GM23338 (cell line): Measurements from ENCODE around the gene SCNN1A. TPM values are rescaled to one million over a fixed set of nuclear protein-coding genes. Genes with fewer than 3 reads are reported as not detected.

Source experiments
- ATAC-seq: fragments of 200-7000 bp; cut with Tn5 transposase; 3 replicates; pipeline ENCODE4 v1.9.1; 2020
- DNase-seq: peaks from one replicate; pipeline ENCODE4 v3.0.0-alpha.2; 2015; ENCODE audit warnings: low spot score
- H2AFZ ChIP-seq: fragments of 200-600 bp; sonication (generic); 2 replicates; pipeline ENCODE4 v1.8.0; 2016; ENCODE audit warnings: antibody characterized with exemption, mild to moderate bottlenecking, moderate library complexity
- H3F3A ChIP-seq: fragments of 200-600 bp; sonication (generic); replicated peaks from 2 replicates; pipeline ENCODE4 v1.8.0; 2017; ENCODE audit warnings: antibody characterized with exemption, mixed run types, low read depth
- H3K27ac ChIP-seq: fragments of 200-600 bp; sonication (generic); 2 replicates; pipeline ENCODE4 v1.6.1; 2016; ENCODE audit warnings: low read depth
- H3K27me3 ChIP-seq: fragments of 200-600 bp; sonication (generic); 2 replicates; pipeline ENCODE4 v1.8.0; 2016; ENCODE audit warnings: mild to moderate bottlenecking, mixed run types, moderate library complexity; ENCODE audit not compliant: insufficient read depth
- H3K36me3 ChIP-seq: fragments of 200-600 bp; sonication (generic); 2 replicates; pipeline ENCODE4 v1.8.0; 2016; ENCODE audit warnings: mild to moderate bottlenecking; ENCODE audit not compliant: insufficient read depth
- H3K4me1 ChIP-seq: fragments of 200-600 bp; sonication (generic); 2 replicates; pipeline ENCODE4 v1.8.0; 2016; ENCODE audit warnings: mild to moderate bottlenecking, moderate library complexity; ENCODE audit not compliant: insufficient read depth
- H3K4me2 ChIP-seq: fragments of 200-600 bp; sonication (generic); 2 replicates; pipeline ENCODE4 v1.7.1; 2017; ENCODE audit warnings: mixed run types
- H3K4me3 ChIP-seq: fragments of 200-600 bp; sonication (generic); 2 replicates; pipeline ENCODE4 v1.6.1; 2016; ENCODE audit warnings: mixed run types
- H3K79me2 ChIP-seq: fragments of 200-600 bp; sonication (generic); replicated peaks from 2 replicates; pipeline ENCODE4 v1.8.0; 2017; ENCODE audit warnings: mild to moderate bottlenecking; ENCODE audit not compliant: insufficient read depth
- H3K9me2 ChIP-seq: fragments of 200-600 bp; sonication (generic); 2 replicates; pipeline ENCODE4 v1.8.0; 2017; ENCODE audit not compliant: insufficient read depth
- H4K20me1 ChIP-seq: fragments of 200-600 bp; sonication (generic); replicated peaks from 2 replicates; pipeline ENCODE4 v1.8.0; 2017; ENCODE audit warnings: mild to moderate bottlenecking; ENCODE audit not compliant: insufficient read depth
- H3K27ac Mint-ChIP-seq: 2 replicates; pipeline ENCODE4 v1.8.0; 2020; ENCODE audit warnings: inconsistent platforms, mild to moderate bottlenecking, moderate library complexity, mixed read lengths
- H3K27me3 Mint-ChIP-seq: 3 replicates; pipeline ENCODE4 v1.8.0; 2022; ENCODE audit warnings: low read depth, mild to moderate bottlenecking, moderate library complexity, mixed read lengths, inconsistent platforms; ENCODE audit not compliant: insufficient read depth, poor library complexity
- H3K36me3 Mint-ChIP-seq: 3 replicates; pipeline ENCODE4 v1.8.0; 2021; ENCODE audit warnings: low read depth, mild to moderate bottlenecking, inconsistent platforms, moderate library complexity, mixed read lengths
- H3K4me1 Mint-ChIP-seq: 3 replicates; pipeline ENCODE4 v1.8.0; 2020; ENCODE audit warnings: mild to moderate bottlenecking, inconsistent platforms, mixed read lengths
- H3K4me3 Mint-ChIP-seq: 3 replicates; pipeline ENCODE4 v1.8.0; 2021; ENCODE audit warnings: moderate library complexity, mild to moderate bottlenecking, inconsistent platforms, mixed read lengths
- H3K9me3 Mint-ChIP-seq: 3 replicates; pipeline ENCODE4 v1.8.0; 2020; ENCODE audit warnings: moderate library complexity, mild to moderate bottlenecking, inconsistent platforms, mixed read lengths
- EZH2phosphoT487 ChIP-seq: fragments of 200-600 bp; sonication (generic); IDR thresholded peaks from one replicate; pipeline ENCODE4 v1.8.1; 2018; ENCODE audit warnings: antibody characterized with exemption; ENCODE audit not compliant: unreplicated experiment
- JUNB ChIP-seq: IDR thresholded peaks from one replicate; pipeline ENCODE4 v1.6.1; 2016; ENCODE audit warnings: antibody characterized with exemption; ENCODE audit not compliant: unreplicated experiment
- ZNF114 ChIP-seq: fragments of 250-450 bp; sonication (Bioruptor Pico); IDR thresholded peaks from 2 replicates; pipeline ENCODE4 v1.5.0; 2020; ENCODE audit warnings: mild to moderate bottlenecking, moderate library complexity
- polyA plus RNA-seq: library from polyadenylated mRNA; unstranded; fragments of >200 nt; fragmentation: Nextera tagmentation; extraction: Ambion mirVana; gene quantifications from 2 replicates; pipeline ENCODE4 v1.2.1, GENCODE V29; 2016
- total RNA-seq: library from RNA; depleted of rRNA; stranded (reverse); fragments of >200 nt; shearing (Covaris generic); gene quantifications from 2 replicates; pipeline ENCODE4 v1.2.3, GENCODE V29; 2014
- TF ChIP-seq, protein P1 (sequence below): fragments of 250-450 bp; sonication (Bioruptor Pico); IDR thresholded peaks from 2 replicates; pipeline ENCODE4 v1.5.0; 2020; ENCODE audit warnings: mild to moderate bottlenecking, moderate library complexity
- TF ChIP-seq, protein P2 (sequence below): IDR thresholded peaks from one replicate; pipeline ENCODE4 v1.6.1; 2018; ENCODE audit warnings: antibody characterized with exemption; ENCODE audit not compliant: unreplicated experiment

The SCNN1A gene
- total and polyA plus RNA-seq, 2 experiments from 2014 or later = 37.1 to 125 TPM

DNA sequence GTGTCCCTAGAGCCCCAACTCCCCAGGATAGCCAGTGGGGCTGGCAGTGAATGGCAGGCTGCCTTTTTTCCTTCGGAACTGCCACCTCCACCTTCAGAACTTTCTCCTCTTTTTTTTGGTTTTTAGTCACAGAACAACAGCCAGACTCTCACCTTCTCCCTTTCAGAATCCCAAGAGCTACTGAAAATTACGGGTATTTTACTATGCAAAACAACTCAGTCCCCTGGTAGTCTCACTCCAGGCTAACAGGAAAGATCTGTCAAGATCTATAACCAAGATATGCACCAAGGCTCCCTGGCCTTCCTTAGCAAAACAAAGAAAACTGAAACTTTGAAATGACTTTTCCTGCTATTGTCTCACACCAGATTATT, 52.4 kb downstream of the SCNN1A start:
- peaks cover 39% of the 10 kb centered on the region for H3K4me1 ChIP-seq
- DNase-seq (no peak), ATAC-seq (peak; percentile 16)
- peak overlapping the region; percentile 68 for H3K4me2 ChIP-seq
- H3K4me3 ChIP-seq = peak overlapping the region; percentile 22; the same call in 1 of the 2 replicates
- H3K79me2 ChIP-seq = no peaks in the 10 kb centered on the region; the same call in 1 of the 2 replicates
- Mint-ChIP-seq H3K4me1 (peaks cover 63% of the 10 kb centered on the region), H3K27me3 (peaks cover 38% of the 10 kb centered on the region), H3K9me3 (no peaks in the 10 kb centered on the region; the same call in 2 of the 3 replicates), H3K27ac (peak overlapping the region; percentile 94), H3K4me3 (peak overlapping the region; percentile 49), H3K36me3 (peaks cover 37% of the 10 kb centered on the region)
- peaks cover 12% of the 10 kb centered on the region; the same call in 1 of the 2 replicates for H3K36me3 ChIP-seq
- TF ChIP-seq, protein P1, sequence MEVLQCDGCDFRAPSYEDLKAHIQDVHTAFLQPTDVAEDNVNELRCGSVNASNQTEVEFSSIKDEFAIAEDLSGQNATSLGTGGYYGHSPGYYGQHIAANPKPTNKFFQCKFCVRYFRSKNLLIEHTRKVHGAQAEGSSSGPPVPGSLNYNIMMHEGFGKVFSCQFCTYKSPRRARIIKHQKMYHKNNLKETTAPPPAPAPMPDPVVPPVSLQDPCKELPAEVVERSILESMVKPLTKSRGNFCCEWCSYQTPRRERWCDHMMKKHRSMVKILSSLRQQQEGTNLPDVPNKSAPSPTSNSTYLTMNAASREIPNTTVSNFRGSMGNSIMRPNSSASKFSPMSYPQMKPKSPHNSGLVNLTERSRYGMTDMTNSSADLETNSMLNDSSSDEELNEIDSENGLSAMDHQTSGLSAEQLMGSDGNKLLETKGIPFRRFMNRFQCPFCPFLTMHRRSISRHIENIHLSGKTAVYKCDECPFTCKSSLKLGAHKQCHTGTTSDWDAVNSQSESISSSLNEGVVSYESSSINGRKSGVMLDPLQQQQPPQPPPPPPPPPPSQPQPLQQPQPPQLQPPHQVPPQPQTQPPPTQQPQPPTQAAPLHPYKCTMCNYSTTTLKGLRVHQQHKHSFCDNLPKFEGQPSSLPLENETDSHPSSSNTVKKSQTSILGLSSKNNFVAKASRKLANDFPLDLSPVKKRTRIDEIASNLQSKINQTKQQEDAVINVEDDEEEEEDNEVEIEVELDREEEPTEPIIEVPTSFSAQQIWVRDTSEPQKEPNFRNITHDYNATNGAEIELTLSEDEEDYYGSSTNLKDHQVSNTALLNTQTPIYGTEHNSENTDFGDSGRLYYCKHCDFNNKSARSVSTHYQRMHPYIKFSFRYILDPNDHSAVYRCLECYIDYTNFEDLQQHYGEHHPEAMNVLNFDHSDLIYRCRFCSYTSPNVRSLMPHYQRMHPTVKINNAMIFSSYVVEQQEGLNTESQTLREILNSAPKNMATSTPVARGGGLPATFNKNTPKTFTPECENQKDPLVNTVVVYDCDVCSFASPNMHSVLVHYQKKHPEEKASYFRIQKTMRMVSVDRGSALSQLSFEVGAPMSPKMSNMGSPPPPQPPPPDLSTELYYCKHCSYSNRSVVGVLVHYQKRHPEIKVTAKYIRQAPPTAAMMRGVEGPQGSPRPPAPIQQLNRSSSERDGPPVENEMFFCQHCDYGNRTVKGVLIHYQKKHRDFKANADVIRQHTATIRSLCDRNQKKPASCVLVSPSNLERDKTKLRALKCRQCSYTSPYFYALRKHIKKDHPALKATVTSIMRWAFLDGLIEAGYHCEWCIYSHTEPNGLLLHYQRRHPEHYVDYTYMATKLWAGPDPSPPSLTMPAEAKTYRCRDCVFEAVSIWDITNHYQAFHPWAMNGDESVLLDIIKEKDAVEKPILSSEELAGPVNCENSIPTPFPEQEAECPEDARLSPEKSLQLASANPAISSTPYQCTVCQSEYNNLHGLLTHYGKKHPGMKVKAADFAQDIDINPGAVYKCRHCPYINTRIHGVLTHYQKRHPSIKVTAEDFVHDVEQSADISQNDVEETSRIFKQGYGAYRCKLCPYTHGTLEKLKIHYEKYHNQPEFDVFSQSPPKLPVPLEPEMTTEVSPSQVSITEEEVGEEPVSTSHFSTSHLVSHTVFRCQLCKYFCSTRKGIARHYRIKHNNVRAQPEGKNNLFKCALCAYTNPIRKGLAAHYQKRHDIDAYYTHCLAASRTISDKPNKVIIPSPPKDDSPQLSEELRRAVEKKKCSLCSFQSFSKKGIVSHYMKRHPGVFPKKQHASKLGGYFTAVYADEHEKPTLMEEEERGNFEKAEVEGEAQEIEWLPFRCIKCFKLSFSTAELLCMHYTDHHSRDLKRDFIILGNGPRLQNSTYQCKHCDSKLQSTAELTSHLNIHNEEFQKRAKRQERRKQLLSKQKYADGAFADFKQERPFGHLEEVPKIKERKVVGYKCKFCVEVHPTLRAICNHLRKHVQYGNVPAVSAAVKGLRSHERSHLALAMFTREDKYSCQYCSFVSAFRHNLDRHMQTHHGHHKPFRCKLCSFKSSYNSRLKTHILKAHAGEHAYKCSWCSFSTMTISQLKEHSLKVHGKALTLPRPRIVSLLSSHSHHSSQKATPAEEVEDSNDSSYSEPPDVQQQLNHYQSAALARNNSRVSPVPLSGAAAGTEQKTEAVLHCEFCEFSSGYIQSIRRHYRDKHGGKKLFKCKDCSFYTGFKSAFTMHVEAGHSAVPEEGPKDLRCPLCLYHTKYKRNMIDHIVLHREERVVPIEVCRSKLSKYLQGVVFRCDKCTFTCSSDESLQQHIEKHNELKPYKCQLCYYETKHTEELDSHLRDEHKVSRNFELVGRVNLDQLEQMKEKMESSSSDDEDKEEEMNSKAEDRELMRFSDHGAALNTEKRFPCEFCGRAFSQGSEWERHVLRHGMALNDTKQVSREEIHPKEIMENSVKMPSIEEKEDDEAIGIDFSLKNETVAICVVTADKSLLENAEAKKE (CRISPR knock-in tag) = no peak
- no peak for TF ChIP-seq JUNB
- H3K27me3 ChIP-seq = no peaks in the 10 kb centered on the region
- H3F3A ChIP-seq = peaks cover 33% of the 10 kb centered on the region
- H4K20me1 ChIP-seq = no peaks in the 10 kb centered on the region
- H2AFZ ChIP-seq = no peak overlapping the region
- H3K9me2 ChIP-seq = no peaks in the 10 kb centered on the region
- H3K27ac ChIP-seq = peak overlapping the region; percentile 88

DNA sequence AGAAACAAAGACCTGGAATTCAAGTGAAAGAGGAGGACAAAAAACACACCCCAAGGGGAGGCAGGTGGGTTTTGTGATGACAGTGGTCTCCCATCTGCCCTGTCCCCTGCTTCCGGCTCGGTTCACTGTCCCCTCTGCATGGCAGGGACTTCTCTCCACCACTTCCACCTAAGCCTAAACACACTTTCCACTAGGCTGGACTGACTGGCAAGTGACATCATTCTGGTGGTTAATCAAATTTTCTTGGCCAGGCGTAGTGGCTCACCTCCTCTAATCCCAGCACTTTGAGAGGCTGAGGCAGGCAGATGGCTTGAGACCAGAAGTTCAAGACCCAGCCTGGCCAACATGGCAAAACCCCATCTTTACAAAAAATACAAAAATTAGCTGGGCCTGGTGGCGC, 53.0 kb downstream of the SCNN1A start:
- H4K20me1 ChIP-seq = no peaks in the 10 kb centered on the region
- H3K27ac Mint-ChIP-seq = peak overlapping the region; percentile 90
- no peak for DNase-seq
- no peak overlapping the region for H2AFZ ChIP-seq
- H3K9me3 Mint-ChIP-seq = no peaks in the 10 kb centered on the region; the same call in 2 of the 3 replicates
- H3K4me1 ChIP-seq = peaks cover 33% of the 10 kb centered on the region
- peak overlapping the region; percentile 88 for H3K27ac ChIP-seq
- H3K4me1 Mint-ChIP-seq = peaks cover 63% of the 10 kb centered on the region
- ATAC-seq = no peak
- H3K27me3 ChIP-seq = no peaks in the 10 kb centered on the region
- no peaks in the 10 kb centered on the region for H3K9me2 ChIP-seq
- TF ChIP-seq, protein P2, sequence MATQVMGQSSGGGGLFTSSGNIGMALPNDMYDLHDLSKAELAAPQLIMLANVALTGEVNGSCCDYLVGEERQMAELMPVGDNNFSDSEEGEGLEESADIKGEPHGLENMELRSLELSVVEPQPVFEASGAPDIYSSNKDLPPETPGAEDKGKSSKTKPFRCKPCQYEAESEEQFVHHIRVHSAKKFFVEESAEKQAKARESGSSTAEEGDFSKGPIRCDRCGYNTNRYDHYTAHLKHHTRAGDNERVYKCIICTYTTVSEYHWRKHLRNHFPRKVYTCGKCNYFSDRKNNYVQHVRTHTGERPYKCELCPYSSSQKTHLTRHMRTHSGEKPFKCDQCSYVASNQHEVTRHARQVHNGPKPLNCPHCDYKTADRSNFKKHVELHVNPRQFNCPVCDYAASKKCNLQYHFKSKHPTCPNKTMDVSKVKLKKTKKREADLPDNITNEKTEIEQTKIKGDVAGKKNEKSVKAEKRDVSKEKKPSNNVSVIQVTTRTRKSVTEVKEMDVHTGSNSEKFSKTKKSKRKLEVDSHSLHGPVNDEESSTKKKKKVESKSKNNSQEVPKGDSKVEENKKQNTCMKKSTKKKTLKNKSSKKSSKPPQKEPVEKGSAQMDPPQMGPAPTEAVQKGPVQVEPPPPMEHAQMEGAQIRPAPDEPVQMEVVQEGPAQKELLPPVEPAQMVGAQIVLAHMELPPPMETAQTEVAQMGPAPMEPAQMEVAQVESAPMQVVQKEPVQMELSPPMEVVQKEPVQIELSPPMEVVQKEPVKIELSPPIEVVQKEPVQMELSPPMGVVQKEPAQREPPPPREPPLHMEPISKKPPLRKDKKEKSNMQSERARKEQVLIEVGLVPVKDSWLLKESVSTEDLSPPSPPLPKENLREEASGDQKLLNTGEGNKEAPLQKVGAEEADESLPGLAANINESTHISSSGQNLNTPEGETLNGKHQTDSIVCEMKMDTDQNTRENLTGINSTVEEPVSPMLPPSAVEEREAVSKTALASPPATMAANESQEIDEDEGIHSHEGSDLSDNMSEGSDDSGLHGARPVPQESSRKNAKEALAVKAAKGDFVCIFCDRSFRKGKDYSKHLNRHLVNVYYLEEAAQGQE = no peak
- no peak for TF ChIP-seq EZH2phosphoT487
- no peak for TF ChIP-seq JUNB
- no peak for TF ChIP-seq ZNF114 (CRISPR knock-in tag)
- H3K36me3 Mint-ChIP-seq = peaks cover 40% of the 10 kb centered on the region
- H3K79me2 ChIP-seq = no peaks in the 10 kb centered on the region
- no peak overlapping the region for H3K4me3 Mint-ChIP-seq
- H3K27me3 Mint-ChIP-seq = peaks cover 41% of the 10 kb centered on the region
- peaks cover 12% of the 10 kb centered on the region; the same call in 1 of the 2 replicates for H3K36me3 ChIP-seq
- H3K4me2 ChIP-seq = peak overlapping the region; percentile 68
- peak overlapping the region; percentile 22; the same call in 1 of the 2 replicates for H3K4me3 ChIP-seq
- H3F3A ChIP-seq = peaks cover 33% of the 10 kb centered on the region
